ENCODE results near the gene AKAP7.

DNA sequence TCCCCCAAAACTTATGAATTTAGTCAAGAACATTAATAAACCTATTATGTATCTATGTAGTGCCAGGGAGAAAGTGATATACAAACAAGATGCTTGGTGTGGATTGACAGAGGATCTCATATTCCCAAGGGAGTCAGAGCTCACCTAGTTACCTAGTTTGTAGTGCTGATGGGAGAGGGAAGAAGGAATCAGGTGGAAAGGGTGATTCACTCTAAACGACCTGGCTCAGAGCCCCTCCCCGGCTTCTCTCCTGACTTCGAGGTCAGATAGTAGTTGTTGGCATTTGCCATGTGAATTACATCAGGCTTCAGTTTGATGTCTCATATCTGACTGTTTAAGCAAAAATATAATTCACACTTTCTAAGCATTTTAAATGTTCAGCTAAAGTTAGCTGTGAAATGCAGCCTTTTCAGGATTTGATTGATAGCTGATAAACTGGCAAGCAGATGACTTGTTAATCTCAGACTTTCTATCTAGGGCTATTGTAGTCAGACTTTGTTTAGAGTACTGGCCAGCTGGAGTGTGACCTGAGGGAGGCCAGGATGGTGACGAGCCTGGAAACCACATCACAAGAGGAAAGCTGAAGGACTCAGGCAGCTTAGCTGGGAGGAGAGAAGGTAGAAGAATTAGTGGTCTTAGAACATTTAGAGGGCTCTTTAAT lies 123.7 kb downstream of the AKAP7 start:
- TF ChIP-seq, protein P1, sequence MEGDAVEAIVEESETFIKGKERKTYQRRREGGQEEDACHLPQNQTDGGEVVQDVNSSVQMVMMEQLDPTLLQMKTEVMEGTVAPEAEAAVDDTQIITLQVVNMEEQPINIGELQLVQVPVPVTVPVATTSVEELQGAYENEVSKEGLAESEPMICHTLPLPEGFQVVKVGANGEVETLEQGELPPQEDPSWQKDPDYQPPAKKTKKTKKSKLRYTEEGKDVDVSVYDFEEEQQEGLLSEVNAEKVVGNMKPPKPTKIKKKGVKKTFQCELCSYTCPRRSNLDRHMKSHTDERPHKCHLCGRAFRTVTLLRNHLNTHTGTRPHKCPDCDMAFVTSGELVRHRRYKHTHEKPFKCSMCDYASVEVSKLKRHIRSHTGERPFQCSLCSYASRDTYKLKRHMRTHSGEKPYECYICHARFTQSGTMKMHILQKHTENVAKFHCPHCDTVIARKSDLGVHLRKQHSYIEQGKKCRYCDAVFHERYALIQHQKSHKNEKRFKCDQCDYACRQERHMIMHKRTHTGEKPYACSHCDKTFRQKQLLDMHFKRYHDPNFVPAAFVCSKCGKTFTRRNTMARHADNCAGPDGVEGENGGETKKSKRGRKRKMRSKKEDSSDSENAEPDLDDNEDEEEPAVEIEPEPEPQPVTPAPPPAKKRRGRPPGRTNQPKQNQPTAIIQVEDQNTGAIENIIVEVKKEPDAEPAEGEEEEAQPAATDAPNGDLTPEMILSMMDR (conservative IDR thresholded peaks at IDR 0.05; ENCODE audit: low read length): no peak
- TF ChIP-seq EZH2phosphoT487 (IDR thresholded peaks at IDR 0.05; ENCODE audit: borderline replicate concordance): no peak
